AG04449 (cell line): ENCODE results near the gene CAMK2G.
A peak's percentile ranks its signal among the peaks of the same experiment; 100 is the strongest.

Experiments
- CTCF ChIA-PET: fragments of 350-600 bp; formaldehyde crosslinking; extraction: SDS; loops from one replicate; lab custom pipeline; 2021; ENCODE audit warnings: antibody characterized with exemption; lab: Yijun Ruan, JAX
- POLR2A ChIA-PET: fragments of 400-600, 350-600 bp; formaldehyde crosslinking; extraction: SDS; loops from one replicate; lab custom pipeline; 2020; ENCODE audit warnings: antibody characterized with exemption, inconsistent platforms; lab: Yijun Ruan, JAX
- DNase-seq: peaks from one replicate; pipeline ENCODE4 v3.0.0-alpha.2; 2010; ENCODE audit warnings: low read depth, low spot score
- H3K4me3 ChIP-seq: 2 replicates; pipeline ENCODE4 v1.5.1; 2011; ENCODE audit warnings: low read depth, mild to moderate bottlenecking, control low read depth, low read length
- TF ChIP-seq, protein P1 (sequence below): IDR thresholded peaks from one replicate; pipeline ENCODE4 v1.5.1; 2011; ENCODE audit warnings: mild to moderate bottlenecking, moderate library complexity, low read length, control low read depth, inconsistent platforms; ENCODE audit not compliant: insufficient read depth; ENCODE audit errors: missing control alignments

The CAMK2G gene

DNA sequence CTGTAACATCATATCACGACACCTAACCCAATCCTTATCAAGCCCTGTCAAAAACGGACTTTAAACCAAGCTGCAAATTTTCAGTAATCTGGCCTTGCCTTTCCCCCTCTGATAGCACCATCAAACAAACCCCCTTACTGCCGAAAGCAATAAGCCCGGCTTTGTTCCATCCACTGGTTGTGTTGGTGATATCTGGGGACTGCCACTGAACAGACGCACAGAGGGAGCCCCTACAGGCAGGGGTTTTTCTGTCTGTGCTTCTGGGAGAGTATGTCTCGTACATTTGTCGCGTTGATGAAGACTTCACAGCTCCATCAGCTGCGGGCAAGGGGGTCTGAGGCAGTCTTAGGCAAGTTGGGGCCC is 36.0 kb upstream of the CAMK2G start:
- CTCF ChIA-PET, result interaction anchor here (1.8 to 6.9 kb wide), 2 partner anchors 24 to 30 kb away, joined by 5 to 43 read pairs; no protein-coding TSS in a partner anchor

DNA sequence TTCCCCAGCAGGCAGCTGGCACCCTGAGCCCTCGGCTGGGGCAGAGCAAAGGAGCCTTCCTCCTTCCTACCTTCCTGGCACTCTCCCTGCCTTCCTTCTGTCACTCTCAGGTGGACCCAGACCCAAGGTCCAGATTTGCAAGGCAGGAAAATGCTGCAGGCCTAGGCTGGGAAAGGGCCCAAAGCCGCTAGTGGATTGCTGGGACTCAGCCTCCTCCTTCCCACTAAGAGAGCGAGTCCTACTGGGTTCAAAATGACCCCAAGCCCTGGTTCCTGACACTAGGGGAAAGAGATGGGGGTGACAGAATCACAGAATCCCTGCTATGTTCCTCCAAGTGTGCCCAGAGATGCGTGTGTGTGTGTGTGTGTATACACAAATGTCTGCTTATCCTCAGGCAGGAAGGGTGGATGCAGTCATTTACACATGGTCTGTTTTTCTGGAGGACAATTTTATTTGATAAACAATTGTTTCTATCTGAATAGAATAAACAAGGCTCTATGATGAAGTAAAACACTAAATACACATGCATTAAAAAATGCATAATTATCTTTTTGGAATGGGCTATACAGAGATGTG is 35.3 kb upstream of the CAMK2G start:
- no peak for DNase-seq
- peak overlapping the region; percentile 23 for H3K4me3 ChIP-seq
- CTCF ChIA-PET, result interaction anchor here (1.1 to 6.9 kb wide), 3 partner anchors 23 to 31 kb away, joined by 3 to 43 read pairs (median 5); no protein-coding TSS in a partner anchor
- POLR2A ChIA-PET, result interaction anchor here (0.5 to 2.4 kb wide), 4 partner anchors 11 to 98 kb away, joined by 3 to 6 read pairs (median 4); no protein-coding TSS in a partner anchor
- TF ChIP-seq, protein P1, sequence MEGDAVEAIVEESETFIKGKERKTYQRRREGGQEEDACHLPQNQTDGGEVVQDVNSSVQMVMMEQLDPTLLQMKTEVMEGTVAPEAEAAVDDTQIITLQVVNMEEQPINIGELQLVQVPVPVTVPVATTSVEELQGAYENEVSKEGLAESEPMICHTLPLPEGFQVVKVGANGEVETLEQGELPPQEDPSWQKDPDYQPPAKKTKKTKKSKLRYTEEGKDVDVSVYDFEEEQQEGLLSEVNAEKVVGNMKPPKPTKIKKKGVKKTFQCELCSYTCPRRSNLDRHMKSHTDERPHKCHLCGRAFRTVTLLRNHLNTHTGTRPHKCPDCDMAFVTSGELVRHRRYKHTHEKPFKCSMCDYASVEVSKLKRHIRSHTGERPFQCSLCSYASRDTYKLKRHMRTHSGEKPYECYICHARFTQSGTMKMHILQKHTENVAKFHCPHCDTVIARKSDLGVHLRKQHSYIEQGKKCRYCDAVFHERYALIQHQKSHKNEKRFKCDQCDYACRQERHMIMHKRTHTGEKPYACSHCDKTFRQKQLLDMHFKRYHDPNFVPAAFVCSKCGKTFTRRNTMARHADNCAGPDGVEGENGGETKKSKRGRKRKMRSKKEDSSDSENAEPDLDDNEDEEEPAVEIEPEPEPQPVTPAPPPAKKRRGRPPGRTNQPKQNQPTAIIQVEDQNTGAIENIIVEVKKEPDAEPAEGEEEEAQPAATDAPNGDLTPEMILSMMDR, result no peak

More for the DNA sequence above, 36.0 kb upstream of the CAMK2G start:
- TF ChIP-seq, protein P1, result no peak
- H3K4me3 ChIP-seq, result peak overlapping the region; percentile 72
- POLR2A ChIA-PET, result interaction anchor here (1.2 kb wide), 1 partner anchor 152 kb away, joined by 3 read pairs; no protein-coding TSS in a partner anchor
- no peak for DNase-seq

DNA sequence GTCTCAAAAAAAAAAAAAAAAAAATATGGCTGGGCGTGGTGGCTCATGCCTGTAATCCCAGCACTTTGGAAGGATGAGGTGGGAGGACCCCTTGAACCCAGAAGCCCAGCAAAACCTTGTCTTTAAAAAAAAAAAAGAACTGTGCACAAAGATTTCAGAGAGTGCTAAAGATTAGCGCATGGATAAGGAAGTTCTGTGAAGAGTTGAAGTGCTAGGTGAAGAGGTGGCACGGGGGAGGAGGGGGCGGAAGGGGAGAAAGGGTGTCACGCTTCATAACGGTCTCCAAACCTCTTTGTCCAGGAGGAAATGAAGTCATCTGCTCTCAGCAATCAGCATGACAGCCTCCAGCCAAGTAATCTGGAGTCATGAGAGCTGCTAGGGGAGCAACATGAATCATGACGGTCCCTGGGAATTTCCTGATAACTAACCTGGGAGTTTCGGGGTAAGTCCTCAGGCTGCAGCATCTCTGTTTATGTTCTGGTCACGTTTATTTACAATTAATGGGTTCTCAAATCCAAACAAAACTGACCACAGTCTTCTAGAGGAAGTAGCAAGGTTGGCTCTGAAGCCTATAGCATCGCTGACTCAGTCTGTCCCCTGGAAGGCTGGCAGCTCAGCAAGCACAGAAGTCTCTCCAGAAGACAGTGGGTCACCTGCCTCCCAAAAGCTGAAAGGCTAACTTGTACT is 34.6 kb upstream of the CAMK2G start:
- DNase-seq, result peak; percentile 85
- TF ChIP-seq, protein P1, result no peak
- CTCF ChIA-PET, result interaction anchor here (1.1 to 6.9 kb wide), 2 partner anchors 29 to 31 kb away, joined by 3 to 43 read pairs; no protein-coding TSS in a partner anchor
- H3K4me3 ChIP-seq, result peak overlapping the region; percentile 7; the same call in 1 of the 2 replicates
- POLR2A ChIA-PET, result interaction anchor here (0.5 to 2.4 kb wide), 4 partner anchors 10 to 99 kb away, joined by 3 to 6 read pairs (median 4); no protein-coding TSS in a partner anchor

DNA sequence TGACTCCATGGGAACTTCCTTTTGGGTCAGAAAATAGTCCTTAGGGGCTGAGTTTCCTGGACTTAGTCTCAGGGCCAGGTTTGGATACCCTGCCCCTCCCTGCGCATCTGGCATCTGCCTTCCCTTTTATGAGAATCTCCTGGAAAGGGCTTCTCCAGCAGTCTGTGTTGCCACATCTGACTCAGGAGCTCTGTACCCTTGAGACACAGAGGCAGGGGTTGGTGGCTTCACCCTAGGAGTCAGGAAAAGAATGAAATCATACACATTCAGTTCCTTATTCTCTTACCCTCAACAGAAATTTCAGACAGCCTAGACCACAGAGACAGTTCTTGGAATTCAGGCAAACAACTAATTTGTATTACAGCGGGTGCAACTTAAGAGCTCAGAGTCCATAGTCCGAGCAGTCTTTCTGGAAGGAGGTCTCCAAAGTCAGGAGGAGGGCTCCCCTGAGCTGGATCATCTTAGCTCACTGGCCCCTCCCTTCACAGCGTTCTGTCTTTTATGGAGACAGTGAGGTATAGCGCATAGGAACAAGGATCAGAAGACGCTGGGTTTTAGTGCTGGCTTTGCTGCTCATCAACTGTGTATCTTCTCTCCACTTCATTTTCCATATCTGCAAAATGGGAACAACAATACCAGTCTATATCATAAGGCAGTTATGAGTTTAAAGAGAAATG is 33.6 kb upstream of the CAMK2G start:
- CTCF ChIA-PET, result interaction anchor here (1.0 to 2.8 kb wide), 5 partner anchors 18 to 33 kb away, joined by 3 to 15 read pairs (median 4); no protein-coding TSS in a partner anchor
- H3K4me3 ChIP-seq, result no peak overlapping the region
- DNase-seq, result no peak
- TF ChIP-seq, protein P1, result no peak
- POLR2A ChIA-PET, result interaction anchor here (1.7 to 3.3 kb wide), 4 partner anchors 9 to 91 kb away, joined by 6 to 58 read pairs (median 10); no protein-coding TSS in a partner anchor

DNA sequence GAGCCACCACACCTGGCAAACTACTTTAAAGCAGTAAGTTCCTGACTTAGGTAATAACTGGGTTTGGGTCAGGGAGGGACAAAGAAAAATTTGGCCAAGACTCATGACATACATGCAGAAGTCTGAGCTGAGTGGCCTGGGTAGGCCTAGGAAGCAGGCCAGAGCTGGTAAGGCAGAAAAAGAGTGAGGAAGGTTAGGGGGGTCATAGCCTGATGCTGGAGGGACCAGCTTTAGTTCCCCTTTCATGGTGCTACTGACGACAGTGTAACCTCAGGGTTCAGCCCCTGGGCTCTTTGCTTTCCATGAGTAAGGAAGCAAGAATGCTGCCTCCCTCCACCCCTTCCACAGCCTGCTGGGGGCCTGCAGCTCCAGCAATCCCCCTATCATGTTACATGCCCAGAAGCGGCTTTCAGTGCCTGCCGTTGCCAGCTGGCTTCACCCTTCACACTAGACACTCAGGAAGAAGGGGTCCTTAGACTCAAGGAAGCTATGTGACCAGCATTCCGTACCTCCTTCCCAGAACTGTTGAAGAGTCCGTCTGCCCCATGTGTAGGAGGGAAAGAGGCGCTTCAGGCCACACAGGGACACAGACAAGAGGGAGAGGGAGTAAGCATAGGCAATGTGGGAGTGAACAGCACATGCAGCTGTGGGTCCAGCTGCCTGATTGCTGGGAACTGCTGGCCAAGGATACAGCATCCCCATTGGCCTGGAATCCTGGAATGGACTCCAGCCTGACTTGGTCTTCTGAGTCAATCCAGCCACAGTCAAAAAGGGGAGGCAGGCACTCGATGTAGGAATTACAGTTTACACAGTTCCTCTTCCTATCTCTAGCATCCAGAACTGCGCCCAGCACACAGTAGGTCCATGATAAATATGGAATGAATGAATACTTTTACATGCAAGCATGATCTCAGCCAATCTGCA is 32.4 kb upstream of the CAMK2G start:
- peak; percentile 96 for DNase-seq
- H3K4me3 ChIP-seq, result peak overlapping the region; percentile 35
- CTCF ChIA-PET, result interaction anchor here (0.6 to 2.8 kb wide), 10 partner anchors 12 to 198 kb away, joined by 3 to 15 read pairs (median 4); no protein-coding TSS in a partner anchor
- POLR2A ChIA-PET, result interaction anchor here (0.6 to 3.3 kb wide), 7 partner anchors 12 to 93 kb away, joined by 3 to 58 read pairs (median 6); no protein-coding TSS in a partner anchor
- TF ChIP-seq, protein P1, result no peak
